Measurements from ENCODE around the gene PCSK6. TPM values are rescaled to one million over a fixed set of nuclear protein-coding genes. Genes with fewer than 3 reads are reported as not detected.

The PCSK6 gene
- total and polyA plus RNA-seq, 2 of the 8 experiments (the other 6 are each of a cell fraction or from before 2014, with no cell fraction given): 1.9 to 4.0 TPM

DNA sequence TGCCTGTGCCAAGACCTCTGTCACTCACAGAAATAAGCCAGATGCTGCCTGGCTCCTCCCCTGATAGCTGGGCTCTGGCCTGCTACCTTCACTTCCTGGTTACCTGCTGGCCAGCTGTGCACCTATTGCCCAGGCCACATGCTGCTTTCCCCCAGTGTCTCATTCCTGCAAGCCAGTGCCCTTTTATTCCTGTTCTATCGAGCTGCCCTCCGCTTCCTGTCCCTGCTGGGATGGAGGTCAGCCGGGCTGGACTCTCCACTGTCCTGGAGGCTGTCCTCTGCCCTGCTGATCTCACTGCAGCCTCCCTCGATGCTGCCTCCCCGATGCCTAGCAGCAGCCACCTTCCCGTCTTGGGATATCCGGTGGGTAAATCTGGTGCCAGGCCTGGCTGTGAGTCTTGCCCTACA, 157.4 kb downstream of the PCSK6 start:
- H3K4me3 ChIP-seq (ENCODE audit: extremely low read depth in 1 of 4, insufficient read depth in 2 of 4, low read depth in 3 of 4, low read length in 4 of 4): no peak overlapping the region
- no peak overlapping the region for H2BK15ac ChIP-seq (ENCODE audit: low read length)
- FAIRE-seq (no peak), DNase-seq (ENCODE audit: low read depth in 1 of 2, low spot score in 2 of 2) (no peak)
- H3K56ac ChIP-seq (replicated peaks; ENCODE audit: insufficient read length, low read depth, low read length): no peak overlapping the region
- no peaks in the 10 kb centered on the region for H3K23me2 ChIP-seq (ENCODE audit: low read depth, low read length)
- H3K4me1 ChIP-seq (replicated peaks in 1 of 4; ENCODE audit: control insufficient read depth in 3 of 4, insufficient read depth in 4 of 4, low read length in 3 of 4): no peaks in the 10 kb centered on the region; a peak in 1 of 7 replicates
- H4K91ac ChIP-seq (replicated peaks; ENCODE audit: insufficient read length, low read length): no peak overlapping the region
- H3K27me3 ChIP-seq (replicated peaks in 1 of 4; ENCODE audit: control insufficient read depth in 3 of 4, extremely low read depth in 1 of 4, insufficient read depth in 3 of 4, low read length in 3 of 4): peaks cover 0 to 19% (median 7%) of the 10 kb centered on the region in 4 experiments; a peak in 4 of 7 replicates
- H2AFZ ChIP-seq (ENCODE audit: low read length): no peak overlapping the region
- H3K79me2 ChIP-seq (ENCODE audit: control insufficient read depth in 1 of 2, insufficient read depth in 2 of 2, low read length in 2 of 2): no peaks in the 10 kb centered on the region
- no peak overlapping the region for H3K9ac ChIP-seq (replicated peaks in 1 of 4; ENCODE audit: extremely low read depth in 1 of 4, low read depth in 3 of 4, low read length in 3 of 4)
- no peaks in the 10 kb centered on the region for H4K20me1 ChIP-seq (replicated peaks in 1 of 2; ENCODE audit: control insufficient read depth in 1 of 2, insufficient read depth in 2 of 2, low read length in 2 of 2)
- H3K14ac ChIP-seq (ENCODE audit: insufficient read length): no peak overlapping the region
- H2BK120ac ChIP-seq (replicated peaks; ENCODE audit: low read depth, low read length): no peak overlapping the region
- 88% methylated on average over 7 of the region's 7 CpGs; no CpG with 5 or more reads in 1 of the 2 experiments for WGBS, 2 experiments (ENCODE audit: extremely low coverage in 1 of 2, insufficient coverage in 1 of 2, insufficient read length in 1 of 2, insufficient replicate concordance in 2 of 2, low coverage in 1 of 2, low lambda C conversion rate in 2 of 2, missing lambda C conversion rate in 1 of 2)
- no peak overlapping the region for H4K8ac ChIP-seq (ENCODE audit: extremely low read depth, insufficient read depth, low read length)
- CTCF ChIA-PET (ENCODE audit: partially characterized antibody): interaction anchor here (1.1 to 3.6 kb wide), 4 partner anchors 9 to 309 kb away, joined by 3 to 32 read pairs (median 6); no protein-coding TSS in a partner anchor
- no peak overlapping the region for H4K5ac ChIP-seq (ENCODE audit: insufficient read length, low read depth, low read length)
- no peak overlapping the region for H3K4me2 ChIP-seq (ENCODE audit: insufficient read depth in 1 of 2, low read depth in 2 of 2, low read length in 2 of 2)
- TF ChIP-seq SP1 (IDR thresholded peaks at IDR 0.05; ENCODE audit: low read depth, low read length): no peak
- peaks cover 10 to 15% of the 10 kb centered on the region in 2 experiments for H3K9me3 ChIP-seq (ENCODE audit: insufficient read depth in 2 of 2, low read depth in 1 of 2, low read length in 1 of 2)
- no peak overlapping the region for H2AK5ac ChIP-seq (ENCODE audit: low read depth, low read length)
- no peak overlapping the region for H2BK12ac ChIP-seq (ENCODE audit: low read depth, low read length)
- no peak overlapping the region for H3K27ac ChIP-seq (ENCODE audit: low read depth, low read length)
- H3K18ac ChIP-seq (ENCODE audit: extremely low read depth, low read length): no peak overlapping the region
- H3K23ac ChIP-seq (ENCODE audit: insufficient read length): no peak overlapping the region
- H2BK5ac ChIP-seq (ENCODE audit: low read depth, low read length): no peak overlapping the region
- POLR2A ChIA-PET (ENCODE audit: partially characterized antibody): interaction anchor here (1.7 kb wide), 1 partner anchor 11 kb away, joined by 5 read pairs; no protein-coding TSS in a partner anchor
- no peaks in the 10 kb centered on the region for H3K79me1 ChIP-seq (ENCODE audit: low read depth, low read length)
- H2BK20ac ChIP-seq (ENCODE audit: low read length): no peak overlapping the region
- no peak overlapping the region for H3K4ac ChIP-seq (replicated peaks; ENCODE audit: insufficient read length, low read depth, low read length)
- H3K36me3 ChIP-seq (ENCODE audit: control insufficient read depth in 2 of 4, insufficient read depth in 4 of 4, low read length in 3 of 4): no peaks in the 10 kb centered on the region

All from H1 (cell line).